ENCODE results near the gene SEC22C.
"Not testable (repeated sequence)": the region's sequence is repeated elsewhere in the genome, so short reads cannot be mapped to it uniquely, and the experiment has no call there.

Gene SEC22C
- total RNA-seq, result 114 to 136 reads per million in 2 donors

GRCh38 chr3:42581709-42582473 is at the start of gene SEC22C:
Gene SEC22C (minus strand): TSS chr3:42581967. CDS start chr3:42569046, 12,921 bp downstream.
- peak; percentile 95 for DNase-seq

GRCh38 chr3:42613462-42613861 is 31.7 kb upstream of the SEC22C start:
- no peak for DNase-seq

- DNase-seq, result no peak
Observed at GRCh38 chr3:42612928-42613327, 31.2 kb upstream of the SEC22C start.

GRCh38 chr3:42612217-42612616 is 30.4 kb upstream of the SEC22C start:
- no peak for DNase-seq

- DNase-seq, result no peak
Observed at GRCh38 chr3:42610976-42611375, 29.2 kb upstream of the SEC22C start.

- no peak for DNase-seq
Observed at GRCh38 chr3:42608581-42608980, 26.8 kb upstream of the SEC22C start.

- DNase-seq, result no peak
Observed at GRCh38 chr3:42605546-42606173, 23.9 kb upstream of the SEC22C start.

- no peak for DNase-seq
Observed at GRCh38 chr3:42602961-42603360, 21.2 kb upstream of the SEC22C start.

- DNase-seq, result no peak
Observed at GRCh38 chr3:42601896-42602581, 20.3 kb upstream of the SEC22C start.

- DNase-seq, result no peak
Observed at GRCh38 chr3:42600958-42601675, 19.4 kb upstream of the SEC22C start.

GRCh38 chr3:42600111-42600957 is 18.6 kb upstream of the SEC22C start, which contains the start of gene NKTR:
Gene NKTR (plus strand): TSS chr3:42600686. CDS start chr3:42601007, 321 bp downstream.
- peak; percentile 100 for DNase-seq

GRCh38 chr3:42597098-42597497 is 15.3 kb upstream of the SEC22C start:
- DNase-seq, result not testable (repeated sequence)

GRCh38 chr3:42595682-42596081 is 13.9 kb upstream of the SEC22C start:
- no peak for DNase-seq

- no peak for DNase-seq
Observed at GRCh38 chr3:42593635-42594034, 11.9 kb upstream of the SEC22C start.

- no peak for DNase-seq
Observed at GRCh38 chr3:42591811-42592210, 10.0 kb upstream of the SEC22C start.

- DNase-seq, result no peak
Observed at GRCh38 chr3:42590989-42591756, 9.4 kb upstream of the SEC22C start.

GRCh38 chr3:42589382-42590109 is 7.8 kb upstream of the SEC22C start:
- DNase-seq, result no peak

GRCh38 chr3:42588625-42589024 is 6.9 kb upstream of the SEC22C start:
- DNase-seq, result no peak

- no peak for DNase-seq
Observed at GRCh38 chr3:42582474-42583070, 805 bp upstream of the SEC22C start.

- peak; percentile 10 for DNase-seq
Observed at GRCh38 chr3:42581400-42581708, 413 bp downstream of the SEC22C start.
